ENCODE results near the gene DNM3. TPM values are rescaled to one million over a fixed set of nuclear protein-coding genes. Genes with fewer than 3 reads are reported as not detected.
A peak's percentile ranks its signal among the peaks of the same experiment; 100 is the strongest.

DNM3 gene
- total RNA-seq, 1 donor, result 2.0 TPM

DNA sequence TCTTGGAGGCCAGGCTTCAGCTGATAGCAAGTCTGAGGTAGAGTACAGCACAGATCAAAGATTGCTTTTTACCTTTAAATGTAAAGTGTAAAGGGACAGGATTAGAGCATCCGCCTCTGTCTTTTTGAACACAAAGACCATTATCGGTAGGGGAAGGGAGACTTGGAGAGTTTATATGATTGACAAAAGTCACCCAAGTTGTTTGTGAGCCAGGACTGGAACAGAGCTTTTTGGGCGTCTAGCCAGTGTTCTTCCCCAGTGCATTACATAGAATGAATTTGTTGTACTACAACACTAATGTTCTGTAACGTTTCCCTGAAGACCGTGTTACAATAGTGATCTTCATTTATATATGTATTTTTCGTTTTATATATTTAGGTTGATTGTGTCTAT lies 611.9 kb downstream of the DNM3 start:
- no peak overlapping the region for H3K4me3 ChIP-seq (ENCODE audit: low read depth, low read length)
- no peak for TF ChIP-seq CTCF (IDR thresholded peaks at IDR 0.05; ENCODE audit: insufficient read depth, low read length)
- no peak for DNase-seq (ENCODE audit: low read depth)

DNA sequence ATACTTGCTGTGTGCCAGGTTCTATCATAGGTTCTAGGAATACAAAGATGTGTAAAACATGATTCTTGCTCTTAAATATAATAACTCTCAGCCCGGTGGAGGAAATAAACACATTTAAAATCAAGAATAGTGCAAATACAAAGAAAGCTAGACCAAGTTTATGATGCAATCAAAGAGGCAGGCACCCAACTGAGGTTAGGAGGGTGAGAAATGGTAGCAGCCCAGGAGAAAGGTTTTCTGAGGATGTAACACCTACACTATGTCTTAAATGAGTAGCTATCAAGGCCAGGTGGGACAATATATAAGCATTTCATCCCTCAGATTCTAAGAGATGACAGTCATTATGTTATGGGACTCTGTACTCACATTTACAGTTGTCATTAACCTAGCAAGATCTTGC lies 612.3 kb downstream of the DNM3 start:
- DNase-seq (ENCODE audit: low read depth), result no peak
- H3K4me3 ChIP-seq (ENCODE audit: low read depth, low read length), result no peak overlapping the region
- TF ChIP-seq CTCF (IDR thresholded peaks at IDR 0.05; ENCODE audit: insufficient read depth, low read length), result no peak

- DNase-seq (ENCODE audit: low read depth), result no peak
- no peak for TF ChIP-seq CTCF (IDR thresholded peaks at IDR 0.05; ENCODE audit: insufficient read depth, low read length)
- H3K4me3 ChIP-seq (ENCODE audit: low read depth, low read length), result no peak overlapping the region
These were observed 614.2 kb downstream of the DNM3 start for GRCh38 chr1:172455451-172455850.

GRCh38 chr1:172456344-172456769 lies 615.1 kb downstream of the DNM3 start:
- TF ChIP-seq CTCF (IDR thresholded peaks at IDR 0.05; ENCODE audit: insufficient read depth, low read length), result no peak
- no peak overlapping the region for H3K4me3 ChIP-seq (ENCODE audit: low read depth, low read length)
- no peak for DNase-seq (ENCODE audit: low read depth)

DNA sequence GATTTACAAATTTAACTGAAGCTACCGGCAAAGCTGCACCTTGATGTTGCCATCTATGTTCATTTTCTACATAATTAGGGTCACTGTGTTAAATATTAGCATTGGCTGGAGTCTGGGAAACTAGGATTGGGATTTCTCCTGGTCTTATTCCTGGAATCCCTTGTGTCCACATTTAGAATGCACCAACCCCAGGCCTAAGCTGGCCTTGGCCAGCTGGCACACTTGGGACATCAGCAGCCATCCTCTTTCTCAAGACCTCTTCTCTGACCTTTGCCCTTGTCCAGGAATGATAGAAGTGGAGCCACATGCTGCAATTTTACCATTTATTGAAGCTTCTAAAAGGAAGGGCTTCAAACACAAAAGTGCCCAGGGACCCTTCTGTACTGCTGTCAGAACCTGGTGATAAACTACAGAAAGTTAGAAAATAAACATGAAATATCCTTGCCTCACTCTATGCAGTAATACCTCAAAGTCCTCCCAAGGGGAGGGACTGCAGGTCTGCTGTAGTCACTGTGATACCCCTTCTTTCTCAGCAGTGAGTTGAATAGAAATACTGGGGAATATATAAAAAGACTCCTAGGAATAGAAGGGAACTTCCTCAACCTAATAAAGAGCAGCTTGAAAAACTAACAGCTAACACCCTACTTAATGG lies 616.3 kb downstream of the DNM3 start:
- no peak for DNase-seq (ENCODE audit: low read depth)
- no peak for TF ChIP-seq CTCF (IDR thresholded peaks at IDR 0.05; ENCODE audit: insufficient read depth, low read length)

GRCh38 chr1:172460177-172460576 lies 618.9 kb downstream of the DNM3 start:
- no peak overlapping the region for H3K4me3 ChIP-seq (ENCODE audit: low read depth, low read length)
- TF ChIP-seq CTCF (IDR thresholded peaks at IDR 0.05; ENCODE audit: insufficient read depth, low read length), result no peak
- DNase-seq (ENCODE audit: low read depth), result no peak

More for the DNA sequence above, 616.3 kb downstream of the DNM3 start:
- no peak overlapping the region for H3K4me3 ChIP-seq (ENCODE audit: low read depth, low read length)

GRCh38 chr1:172460887-172461315 lies 619.6 kb downstream of the DNM3 start:
- no peak overlapping the region for H3K4me3 ChIP-seq (ENCODE audit: low read depth, low read length)
- peak; percentile 36 for DNase-seq (ENCODE audit: low read depth)
- no peak for TF ChIP-seq CTCF (IDR thresholded peaks at IDR 0.05; ENCODE audit: insufficient read depth, low read length)
